ENCODE data around the gene ANKRD10. TPM values are rescaled to one million over a fixed set of nuclear protein-coding genes. Genes with fewer than 3 reads are reported as not detected.
"Not testable (repeated sequence)": the region's sequence is repeated elsewhere in the genome, so short reads cannot be mapped to it uniquely, and the experiment has no call there.

ANKRD10 gene
- 100 to 1,000 TPM; 177 to 436 (median 288) TPM for polyA plus RNA-seq (ENCODE audit: insufficient read length in 4 of 4)

GRCh38 chr13:110915057-110915873, at the start of gene ANKRD10:
TSS of gene ANKRD10 (minus strand) at chr13:110915069. CDS start at chr13:110914934, 135 bp downstream.
- peak; percentile 89 to 98 (median 96) for DNase-seq (ENCODE audit: low read depth in 4 of 4, low spot score in 2 of 4)

DNA sequence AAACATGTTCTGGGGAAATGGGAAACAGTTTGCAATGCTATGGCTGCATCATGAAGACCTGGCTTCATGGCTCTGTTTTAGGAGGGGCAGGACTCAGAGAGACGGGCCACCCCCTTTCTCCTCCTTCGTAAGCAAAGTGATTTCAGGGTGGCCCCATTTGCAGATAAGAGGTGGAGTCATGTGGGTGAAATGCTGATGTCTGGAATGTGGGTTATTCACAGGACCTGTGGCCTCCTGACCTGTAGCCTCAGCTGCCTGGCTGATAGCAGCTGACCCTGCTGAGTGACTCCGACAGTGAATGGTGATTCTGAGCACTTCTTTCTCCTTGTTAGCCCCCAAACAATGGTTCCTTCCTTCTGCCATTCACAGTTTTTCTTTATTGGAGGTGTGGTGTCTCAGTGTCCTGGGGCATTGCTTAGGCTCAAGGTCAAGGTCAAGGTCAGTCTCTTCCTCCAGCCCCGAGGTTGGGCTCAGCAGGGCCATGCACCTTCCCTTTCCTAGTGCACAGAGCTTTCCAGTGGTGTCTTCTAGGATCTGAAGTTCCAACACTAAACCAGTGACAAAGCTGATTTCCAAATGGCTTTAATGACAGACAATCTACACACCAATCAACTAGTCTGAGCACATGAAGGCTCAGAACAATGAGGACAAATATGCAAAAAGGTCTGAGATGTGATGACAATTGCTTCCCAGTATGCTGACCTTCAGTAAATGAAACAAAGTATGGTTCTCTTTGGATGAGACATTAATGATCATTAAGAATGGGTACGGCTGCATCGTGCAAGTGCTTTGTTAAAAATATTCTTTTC, 49.6 kb upstream of the ANKRD10 start:
- no peak for DNase-seq (ENCODE audit: low read depth in 4 of 4, low spot score in 2 of 4)

- no peak for DNase-seq (ENCODE audit: low read depth in 4 of 4, low spot score in 2 of 4)
Measured at GRCh38 chr13:110963554-110963970, 48.7 kb upstream of the ANKRD10 start.

DNA sequence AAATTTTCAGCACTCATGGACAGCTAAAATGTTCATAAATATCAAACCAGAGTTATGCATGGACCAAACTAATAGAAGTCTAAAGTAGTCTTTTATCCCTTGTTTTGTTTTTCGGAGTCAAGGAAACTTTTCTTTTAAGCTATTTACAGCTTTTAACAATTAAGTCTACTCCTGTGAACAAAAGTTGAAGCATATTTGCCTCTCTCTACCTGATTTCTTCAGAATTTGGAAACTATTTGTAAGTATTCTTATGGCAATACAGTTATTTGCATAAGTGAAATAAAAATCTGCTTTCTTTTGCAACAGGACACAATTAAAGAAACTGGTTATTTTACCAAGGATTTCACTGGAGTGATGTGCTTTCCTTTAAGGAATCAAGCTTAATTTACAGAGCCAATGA, 47.1 kb upstream of the ANKRD10 start:
- no peak for DNase-seq (ENCODE audit: low read depth in 4 of 4, low spot score in 2 of 4)

DNA sequence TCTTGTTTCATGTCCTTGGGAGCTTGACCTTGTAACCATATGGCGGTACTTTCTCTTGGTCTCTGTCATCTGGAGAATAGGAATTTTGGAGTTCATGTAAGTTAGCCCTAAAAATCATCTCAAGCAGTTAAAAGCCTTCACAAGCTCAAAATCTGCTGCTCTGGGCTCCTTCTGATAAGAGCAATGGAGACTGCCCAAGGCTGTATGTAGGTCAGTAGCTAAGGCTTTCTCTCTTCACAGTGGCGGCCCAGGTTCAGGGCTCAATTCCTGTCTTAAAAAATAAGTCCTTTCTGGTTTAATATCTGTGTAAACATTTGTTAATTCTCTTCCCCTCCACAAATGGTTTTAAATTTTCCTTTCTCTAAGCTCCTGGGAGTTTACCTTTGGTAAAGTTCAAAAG, 45.3 kb upstream of the ANKRD10 start:
- DNase-seq (ENCODE audit: low read depth in 4 of 4, low spot score in 2 of 4): no peak

DNA sequence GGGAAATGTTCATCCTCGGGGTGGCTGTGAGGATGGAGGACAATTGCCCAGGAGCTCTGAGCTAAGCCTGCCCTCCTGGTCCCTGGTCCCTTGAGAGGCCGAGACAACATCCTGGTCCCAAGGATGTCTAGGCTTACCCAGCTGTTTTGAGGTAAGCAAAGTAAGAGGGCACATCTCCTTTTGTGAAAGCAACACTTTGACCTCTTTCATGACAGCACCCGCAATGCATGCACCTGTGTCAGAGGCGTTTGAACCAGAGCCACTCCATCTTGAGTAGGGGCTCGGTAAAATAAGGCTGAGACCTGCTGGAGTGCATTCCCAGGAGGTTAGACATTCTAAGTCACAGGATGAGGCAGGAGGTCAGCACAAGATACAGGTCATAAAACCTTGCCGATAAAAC, 43.1 kb upstream of the ANKRD10 start:
- no peak for DNase-seq (ENCODE audit: low read depth in 4 of 4, low spot score in 2 of 4)

DNA sequence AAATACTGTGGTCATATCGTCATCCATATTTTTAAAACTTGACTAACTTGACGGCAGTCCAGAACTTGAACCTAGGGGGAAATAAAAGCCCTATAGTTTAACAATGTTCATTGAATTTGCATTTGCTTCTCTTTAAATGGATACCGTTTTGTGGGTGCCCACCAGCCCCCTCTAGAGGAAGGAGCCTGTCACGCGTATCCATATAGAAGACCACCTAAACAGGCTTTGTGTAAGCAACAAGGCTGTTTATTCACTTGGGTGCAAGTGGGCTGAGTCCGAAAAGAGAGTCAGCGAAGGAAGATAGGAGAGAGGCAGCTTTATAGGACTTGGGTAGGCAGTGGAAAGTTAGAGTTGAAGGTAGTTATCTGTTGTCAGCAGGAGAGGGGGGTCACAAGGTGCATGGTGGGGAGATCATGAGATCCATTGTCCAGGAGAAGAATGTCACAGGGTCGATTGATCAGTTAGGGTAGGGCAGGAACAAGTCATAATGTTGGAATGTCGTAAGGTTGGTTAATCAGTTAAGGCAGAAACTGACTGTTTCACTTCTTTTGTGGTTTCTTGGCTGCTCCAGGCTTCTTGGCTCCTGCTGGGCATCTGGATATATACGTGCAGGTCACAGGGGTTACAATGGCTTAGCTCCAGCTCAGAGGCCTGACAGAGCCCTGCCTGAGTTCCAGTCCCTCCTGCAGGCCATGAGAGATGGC, 42.5 kb upstream of the ANKRD10 start:
- no peak for DNase-seq (ENCODE audit: low read depth in 4 of 4, low spot score in 2 of 4)

GRCh38 chr13:110956216-110956615, 41.3 kb upstream of the ANKRD10 start:
- DNase-seq (ENCODE audit: low read depth in 4 of 4, low spot score in 2 of 4): not testable (repeated sequence)

DNA sequence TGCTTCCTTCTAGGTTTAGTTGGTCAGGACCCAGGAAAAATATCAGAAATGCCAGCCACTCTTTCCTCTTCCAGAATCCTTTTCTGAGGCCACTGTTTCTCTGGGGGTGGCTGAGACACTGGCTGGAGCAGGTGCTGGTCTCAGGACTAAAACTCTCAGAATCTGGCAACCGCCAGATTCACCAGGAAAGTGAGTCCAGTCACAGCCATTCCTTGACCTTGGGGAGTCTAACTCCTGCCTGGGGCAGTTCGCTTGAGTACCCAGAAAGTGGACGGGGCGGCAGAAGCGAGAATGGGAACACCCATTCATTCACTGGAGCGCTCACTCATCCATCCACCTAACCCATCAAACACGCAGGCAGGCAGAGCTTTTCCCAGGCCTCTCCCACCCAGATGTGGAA, 40.7 kb upstream of the ANKRD10 start:
- DNase-seq (ENCODE audit: low read depth in 4 of 4, low spot score in 2 of 4): not testable (repeated sequence)

DNA sequence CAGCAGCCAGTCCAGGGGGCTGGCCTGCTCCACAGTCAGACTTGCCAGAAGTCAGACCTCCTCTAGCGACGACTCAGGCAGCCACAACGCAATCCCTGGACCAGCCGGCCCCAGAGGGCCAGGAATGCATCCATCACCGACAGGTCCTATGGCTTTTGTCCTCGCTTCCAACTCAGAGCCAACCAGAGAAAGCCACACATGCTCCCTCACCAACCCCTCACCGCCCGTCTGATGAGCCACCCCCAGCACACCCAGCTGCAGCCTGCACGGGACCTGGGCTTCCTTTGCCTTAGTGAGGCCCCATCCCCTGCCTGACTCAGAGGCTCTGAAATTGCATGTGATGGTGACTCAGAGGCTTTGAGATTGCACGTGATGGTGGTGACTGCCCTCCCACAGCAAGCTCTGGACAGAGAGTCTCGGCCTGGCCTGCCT, 40.2 kb upstream of the ANKRD10 start:
- not testable (repeated sequence) for DNase-seq (ENCODE audit: low read depth in 4 of 4, low spot score in 2 of 4)

DNA sequence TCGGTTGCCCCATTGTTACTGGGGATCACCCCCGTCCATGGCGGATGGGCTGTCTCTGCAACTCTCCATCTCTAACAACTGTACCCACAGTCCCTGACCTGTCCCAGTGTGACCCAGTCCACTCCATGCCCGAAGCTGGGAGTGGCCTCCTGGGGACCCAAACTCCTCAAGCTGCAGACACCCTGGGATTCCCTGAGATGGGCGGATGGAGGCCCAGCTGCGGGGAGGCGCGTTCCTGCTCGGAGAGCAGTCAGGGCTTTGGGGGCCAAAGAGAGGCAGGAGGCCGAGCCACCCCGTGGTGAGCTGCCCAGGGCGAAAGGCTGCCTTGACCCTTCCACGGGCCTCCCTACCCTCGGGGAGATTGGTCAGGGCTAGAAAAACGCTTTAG, 39.7 kb upstream of the ANKRD10 start:
- not testable (repeated sequence) for DNase-seq (ENCODE audit: low read depth in 4 of 4, low spot score in 2 of 4)

- no peak for DNase-seq (ENCODE audit: low read depth in 4 of 4, low spot score in 2 of 4)
Measured at GRCh38 chr13:110953833-110954532, 39.1 kb upstream of the ANKRD10 start.

- no peak for DNase-seq (ENCODE audit: low read depth in 4 of 4, low spot score in 2 of 4)
Measured at GRCh38 chr13:110953416-110953815, 38.5 kb upstream of the ANKRD10 start.

GRCh38 chr13:110952135-110952534, 37.3 kb upstream of the ANKRD10 start:
- DNase-seq (ENCODE audit: low read depth in 4 of 4, low spot score in 2 of 4): not testable (repeated sequence)

GRCh38 chr13:110950819-110951570, 36.1 kb upstream of the ANKRD10 start:
- no peak for DNase-seq (ENCODE audit: low read depth in 4 of 4, low spot score in 2 of 4)

GRCh38 chr13:110950356-110950755, 35.5 kb upstream of the ANKRD10 start:
- no peak for DNase-seq (ENCODE audit: low read depth in 4 of 4, low spot score in 2 of 4)

DNA sequence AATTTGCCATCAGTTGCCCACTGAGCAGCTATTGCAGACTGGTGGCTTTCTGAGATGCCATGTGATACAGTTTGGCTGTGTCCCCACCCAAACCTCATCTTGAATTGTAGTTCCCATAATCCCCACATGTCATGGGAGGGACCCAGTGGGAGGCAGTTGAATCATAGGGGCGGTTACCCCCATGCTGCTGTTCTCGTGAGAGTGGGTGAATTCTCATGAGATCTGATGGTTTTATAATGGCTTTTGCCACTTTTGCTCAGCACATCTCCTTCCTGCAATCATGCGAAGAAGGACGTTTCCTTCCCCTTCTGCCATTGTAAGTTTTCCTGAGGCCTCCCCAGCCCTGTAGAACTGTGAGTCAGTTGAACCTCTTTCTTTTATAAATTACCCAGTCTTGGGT, 34.8 kb upstream of the ANKRD10 start:
- DNase-seq (ENCODE audit: low read depth in 4 of 4, low spot score in 2 of 4): no peak

- DNase-seq (ENCODE audit: low read depth in 4 of 4, low spot score in 2 of 4): no peak
Measured at GRCh38 chr13:110949116-110949515, 34.2 kb upstream of the ANKRD10 start.

DNA sequence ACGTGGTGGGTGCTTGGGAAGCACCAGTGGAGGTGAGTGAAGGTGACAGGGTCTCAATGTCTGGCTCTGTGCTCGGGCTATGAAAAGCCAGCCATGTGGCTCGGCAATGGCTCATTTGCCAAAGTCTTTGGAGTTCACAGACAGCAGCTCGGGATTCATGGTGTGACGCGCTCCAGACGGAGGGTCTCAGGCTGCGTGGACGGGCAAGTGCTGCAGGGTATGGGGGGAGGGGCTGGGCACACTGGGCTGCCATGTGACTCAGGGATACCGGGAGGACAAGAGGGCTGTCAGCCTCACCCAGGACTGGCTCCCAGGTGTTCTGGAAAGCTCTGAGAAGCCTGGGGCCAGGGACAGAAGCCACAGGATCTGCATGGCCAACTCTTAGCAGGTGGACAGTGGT, 32.5 kb upstream of the ANKRD10 start:
- DNase-seq (ENCODE audit: low read depth in 4 of 4, low spot score in 2 of 4): not testable (repeated sequence)
